ENCODE results near the gene SYCP2.

SYCP2 gene

GRCh38 chr20:59850018-59850641 lies 83.3 kb downstream of the SYCP2 start:
- peak; percentile 52 for TF ChIP-seq CTCF (IDR thresholded peaks at IDR 0.05; ENCODE audit: extremely low read depth, insufficient read depth, missing control alignments)
- peak; percentile 41 for DNase-seq (ENCODE audit: low spot score)
- in situ Hi-C loops (cut with MboI; ENCODE audit: low pct_unique_long_range_greater_than_20kb, low sequenced_read_pairs, unreplicated experiment), result no loop called here

- TF ChIP-seq CTCF (IDR thresholded peaks at IDR 0.05; ENCODE audit: extremely low read depth, insufficient read depth, missing control alignments), result no peak
- no peak for DNase-seq (ENCODE audit: low spot score)
- in situ Hi-C loops (cut with MboI; ENCODE audit: low pct_unique_long_range_greater_than_20kb, low sequenced_read_pairs, unreplicated experiment), result no loop called here
These were observed 85.3 kb downstream of the SYCP2 start for GRCh38 chr20:59848182-59848581.

- TF ChIP-seq CTCF (IDR thresholded peaks at IDR 0.05; ENCODE audit: extremely low read depth, insufficient read depth, missing control alignments), result no peak
- in situ Hi-C loops (cut with MboI; ENCODE audit: low pct_unique_long_range_greater_than_20kb, low sequenced_read_pairs, unreplicated experiment), result no loop called here
These were observed 88.0 kb downstream of the SYCP2 start for GRCh38 chr20:59845472-59845871.

GRCh38 chr20:59839400-59839799 lies 94.0 kb downstream of the SYCP2 start:
- TF ChIP-seq CTCF (IDR thresholded peaks at IDR 0.05; ENCODE audit: extremely low read depth, insufficient read depth, missing control alignments), result no peak
- in situ Hi-C loops (cut with MboI; ENCODE audit: low pct_unique_long_range_greater_than_20kb, low sequenced_read_pairs, unreplicated experiment), result no loop called here
- DNase-seq (ENCODE audit: low spot score), result no peak

More at GRCh38 chr20:59845472-59845871, 88.0 kb downstream of the SYCP2 start:
- DNase-seq (ENCODE audit: low spot score), result no peak

- DNase-seq (ENCODE audit: low spot score), result peak; percentile 36
- TF ChIP-seq CTCF (IDR thresholded peaks at IDR 0.05; ENCODE audit: extremely low read depth, insufficient read depth, missing control alignments), result no peak
These were observed 95.6 kb downstream of the SYCP2 start for GRCh38 chr20:59837623-59838394.

GRCh38 chr20:59836767-59837166 lies 96.7 kb downstream of the SYCP2 start:
- in situ Hi-C loops (cut with MboI; ENCODE audit: low pct_unique_long_range_greater_than_20kb, low sequenced_read_pairs, unreplicated experiment), result no loop called here
- no peak for DNase-seq (ENCODE audit: low spot score)

More at GRCh38 chr20:59837623-59838394, 95.6 kb downstream of the SYCP2 start:
- in situ Hi-C loops (cut with MboI; ENCODE audit: low pct_unique_long_range_greater_than_20kb, low sequenced_read_pairs, unreplicated experiment), result no loop called here

More at GRCh38 chr20:59836767-59837166, 96.7 kb downstream of the SYCP2 start:
- no peak for TF ChIP-seq CTCF (IDR thresholded peaks at IDR 0.05; ENCODE audit: extremely low read depth, insufficient read depth, missing control alignments)
